SK-N-SH treated with all-trans-retinoic acid at 6 μM for 48 hours (cell line): Measurements from ENCODE around the gene UVRAG.

Experiments used
- ARNTL ChIP-seq: fragments of 450-650 bp; formaldehyde crosslinking; IDR thresholded peaks from 2 replicates; pipeline ENCODE4 v1.5.0; 2020; ENCODE audit warnings: low read depth, mild to moderate bottlenecking, moderate library complexity, borderline replicate concordance
- BACH2 ChIP-seq: fragments of 250-450 bp; sonication (Bioruptor Pico); IDR thresholded peaks from 2 replicates; pipeline ENCODE4 v1.9.0; 2021; ENCODE audit warnings: mild to moderate bottlenecking, borderline replicate concordance
- CSDC2 ChIP-seq: fragments of 250-450 bp; sonication (Bioruptor Pico); IDR thresholded peaks from 2 replicates; pipeline ENCODE4 v1.5.0; 2020; ENCODE audit warnings: mild to moderate bottlenecking, moderate library complexity
- GLIS3 ChIP-seq: fragments of 250-450 bp; sonication (Bioruptor Pico); IDR thresholded peaks from 2 replicates; pipeline ENCODE4 v1.5.0; 2020; ENCODE audit warnings: mild to moderate bottlenecking, moderate library complexity
- ISL1 ChIP-seq: fragments of 250-450 bp; sonication (Bioruptor Pico); IDR thresholded peaks from 2 replicates; pipeline ENCODE4 v2.1.2; 2022; ENCODE audit warnings: mild to moderate bottlenecking, moderate library complexity
- PATZ1 ChIP-seq: fragments of 250-450 bp; sonication (Bioruptor Pico); IDR thresholded peaks from 2 replicates; pipeline ENCODE4 v1.8.0; 2020; ENCODE audit warnings: mild to moderate bottlenecking, moderate library complexity, borderline replicate concordance
- POU6F1 ChIP-seq: fragments of 250-450 bp; sonication (Bioruptor Pico); IDR thresholded peaks from 2 replicates; pipeline ENCODE4 v1.8.0; 2021; ENCODE audit warnings: low read depth, mild to moderate bottlenecking, moderate library complexity, borderline replicate concordance
- RARB ChIP-seq: fragments of 250-450 bp; sonication (Bioruptor Pico); IDR thresholded peaks from 2 replicates; pipeline ENCODE4 v1.8.0; 2021; ENCODE audit warnings: mild to moderate bottlenecking, moderate library complexity
- TOX ChIP-seq: fragments of 250-450 bp; sonication (Bioruptor Pico); IDR thresholded peaks from 2 replicates; pipeline ENCODE4 v1.8.0; 2021; ENCODE audit warnings: mild to moderate bottlenecking, moderate library complexity, borderline replicate concordance
- ZC3H10 ChIP-seq: fragments of 250-450 bp; sonication (Bioruptor Pico); IDR thresholded peaks from 2 replicates; pipeline ENCODE4 v1.5.1; 2021; ENCODE audit warnings: mild to moderate bottlenecking, moderate library complexity
- ZFP3 ChIP-seq: fragments of 250-450 bp; sonication (Bioruptor Pico); IDR thresholded peaks from 2 replicates; pipeline ENCODE4 v1.5.0; 2020; ENCODE audit warnings: mild to moderate bottlenecking, moderate library complexity
- ZFP30 ChIP-seq: fragments of 450-650 bp; formaldehyde crosslinking; IDR thresholded peaks from 2 replicates; pipeline ENCODE4 v1.5.0; 2022; ENCODE audit warnings: mild to moderate bottlenecking, moderate library complexity
- TF ChIP-seq, protein P1 (sequence below): fragments of 250-450 bp; sonication (Bioruptor Pico); IDR thresholded peaks from 2 replicates; pipeline ENCODE4 v1.5.1; 2020; ENCODE audit warnings: low read depth, mild to moderate bottlenecking, moderate library complexity
- TF ChIP-seq, protein P2 (sequence below): fragments of 250-450 bp; sonication (Bioruptor Pico); IDR thresholded peaks from 2 replicates; pipeline ENCODE4 v1.5.0; 2020; ENCODE audit warnings: mild to moderate bottlenecking, moderate library complexity

DNA sequence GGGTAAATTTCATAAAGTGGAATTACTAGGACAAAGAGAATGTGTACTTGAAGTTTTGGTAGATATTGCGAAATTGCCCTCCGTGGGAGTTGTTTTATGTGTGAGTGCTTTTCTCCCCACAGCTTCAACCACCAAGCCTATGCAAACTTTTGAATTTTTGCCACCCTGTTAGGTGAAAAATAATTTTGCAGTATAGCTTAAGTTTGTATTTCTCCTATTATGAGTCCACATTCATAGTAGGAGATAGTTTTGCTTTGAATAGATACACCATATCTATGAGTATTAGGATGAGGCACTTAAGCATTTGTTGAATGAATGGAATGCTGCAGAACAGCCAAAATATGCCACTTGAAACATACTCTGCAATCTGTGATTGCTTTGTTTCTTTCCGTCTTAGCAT lies 43.6 kb downstream of the UVRAG start:
- no peak for TF ChIP-seq PATZ1 (CRISPR knock-in tag)
- TF ChIP-seq POU6F1 (CRISPR knock-in tag), result no peak
- TF ChIP-seq ARNTL, result no peak
- peak; percentile 62; the same call in 1 of the 2 replicates for TF ChIP-seq ISL1
- no peak for TF ChIP-seq ZFP3 (CRISPR knock-in tag)
- no peak for TF ChIP-seq CSDC2 (CRISPR knock-in tag)
- TF ChIP-seq, protein P1, sequence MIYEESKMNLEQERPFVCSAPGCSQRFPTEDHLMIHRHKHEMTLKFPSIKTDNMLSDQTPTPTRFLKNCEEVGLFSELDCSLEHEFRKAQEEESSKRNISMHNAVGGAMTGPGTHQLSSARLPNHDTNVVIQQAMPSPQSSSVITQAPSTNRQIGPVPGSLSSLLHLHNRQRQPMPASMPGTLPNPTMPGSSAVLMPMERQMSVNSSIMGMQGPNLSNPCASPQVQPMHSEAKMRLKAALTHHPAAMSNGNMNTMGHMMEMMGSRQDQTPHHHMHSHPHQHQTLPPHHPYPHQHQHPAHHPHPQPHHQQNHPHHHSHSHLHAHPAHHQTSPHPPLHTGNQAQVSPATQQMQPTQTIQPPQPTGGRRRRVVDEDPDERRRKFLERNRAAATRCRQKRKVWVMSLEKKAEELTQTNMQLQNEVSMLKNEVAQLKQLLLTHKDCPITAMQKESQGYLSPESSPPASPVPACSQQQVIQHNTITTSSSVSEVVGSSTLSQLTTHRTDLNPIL (CRISPR knock-in tag), result no peak
- TF ChIP-seq ZFP30 (CRISPR knock-in tag), result no peak
- TF ChIP-seq, protein P2, sequence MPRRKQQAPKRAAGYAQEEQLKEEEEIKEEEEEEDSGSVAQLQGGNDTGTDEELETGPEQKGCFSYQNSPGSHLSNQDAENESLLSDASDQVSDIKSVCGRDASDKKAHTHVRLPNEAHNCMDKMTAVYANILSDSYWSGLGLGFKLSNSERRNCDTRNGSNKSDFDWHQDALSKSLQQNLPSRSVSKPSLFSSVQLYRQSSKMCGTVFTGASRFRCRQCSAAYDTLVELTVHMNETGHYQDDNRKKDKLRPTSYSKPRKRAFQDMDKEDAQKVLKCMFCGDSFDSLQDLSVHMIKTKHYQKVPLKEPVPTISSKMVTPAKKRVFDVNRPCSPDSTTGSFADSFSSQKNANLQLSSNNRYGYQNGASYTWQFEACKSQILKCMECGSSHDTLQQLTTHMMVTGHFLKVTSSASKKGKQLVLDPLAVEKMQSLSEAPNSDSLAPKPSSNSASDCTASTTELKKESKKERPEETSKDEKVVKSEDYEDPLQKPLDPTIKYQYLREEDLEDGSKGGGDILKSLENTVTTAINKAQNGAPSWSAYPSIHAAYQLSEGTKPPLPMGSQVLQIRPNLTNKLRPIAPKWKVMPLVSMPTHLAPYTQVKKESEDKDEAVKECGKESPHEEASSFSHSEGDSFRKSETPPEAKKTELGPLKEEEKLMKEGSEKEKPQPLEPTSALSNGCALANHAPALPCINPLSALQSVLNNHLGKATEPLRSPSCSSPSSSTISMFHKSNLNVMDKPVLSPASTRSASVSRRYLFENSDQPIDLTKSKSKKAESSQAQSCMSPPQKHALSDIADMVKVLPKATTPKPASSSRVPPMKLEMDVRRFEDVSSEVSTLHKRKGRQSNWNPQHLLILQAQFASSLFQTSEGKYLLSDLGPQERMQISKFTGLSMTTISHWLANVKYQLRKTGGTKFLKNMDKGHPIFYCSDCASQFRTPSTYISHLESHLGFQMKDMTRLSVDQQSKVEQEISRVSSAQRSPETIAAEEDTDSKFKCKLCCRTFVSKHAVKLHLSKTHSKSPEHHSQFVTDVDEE (CRISPR knock-in tag), result no peak
- no peak for TF ChIP-seq BACH2 (CRISPR knock-in tag)
- no peak for TF ChIP-seq GLIS3 (CRISPR knock-in tag)
- TF ChIP-seq RARB (CRISPR knock-in tag), result no peak
- no peak for TF ChIP-seq ZC3H10 (CRISPR knock-in tag)
- TF ChIP-seq TOX (CRISPR knock-in tag), result no peak
